Loucy (cell line): ENCODE data around the gene ENOX1.

ENCODE experiments used
- H2AFZ ChIP-seq: fragments of 200-600 bp; sonication (generic); 2 replicates; pipeline ENCODE4 v1.6.0; 2016; ENCODE audit warnings: antibody characterized with exemption, mild to moderate bottlenecking, low read length, moderate library complexity
- H3F3A ChIP-seq: fragments of 200-600 bp; 2 replicates; pipeline ENCODE4 v1.6.0; 2016; ENCODE audit warnings: antibody characterized with exemption, low read depth, mild to moderate bottlenecking
- H3K27me3 ChIP-seq: fragments of 200-600 bp; sonication (generic); 2 replicates; pipeline ENCODE4 v1.6.1; 2014; ENCODE audit warnings: low read length, mild to moderate bottlenecking; ENCODE audit not compliant: insufficient read depth, poor library complexity, severe bottlenecking
- H3K36me3 ChIP-seq: fragments of 200-600 bp; sonication (generic); 2 replicates; pipeline ENCODE4 v1.6.1; 2016; ENCODE audit warnings: low read length; ENCODE audit not compliant: insufficient read depth
- H3K4me1 ChIP-seq: fragments of 200-600 bp; sonication (generic); 2 replicates; pipeline ENCODE4 v1.5.1; 2014; ENCODE audit warnings: low read length, mild to moderate bottlenecking; ENCODE audit not compliant: insufficient read depth, poor library complexity, severe bottlenecking
- H3K4me2 ChIP-seq: fragments of 200-600 bp; sonication (generic); 2 replicates; pipeline ENCODE4 v1.6.0; 2014; ENCODE audit warnings: antibody characterized with exemption, low read length, low read depth, mild to moderate bottlenecking; ENCODE audit not compliant: poor library complexity, severe bottlenecking
- H3K4me3 ChIP-seq: fragments of 200-600 bp; sonication (generic); 2 replicates; pipeline ENCODE4 v1.5.1; 2014; ENCODE audit warnings: low read length, mild to moderate bottlenecking, mixed read lengths; ENCODE audit not compliant: poor library complexity, severe bottlenecking
- H3K79me2 ChIP-seq: fragments of 200-600 bp; sonication (generic); 2 replicates; pipeline ENCODE4 v1.6.1; 2014; ENCODE audit warnings: low read length; ENCODE audit not compliant: insufficient read depth
- H3K9ac ChIP-seq: fragments of 200-600 bp; sonication (generic); 2 replicates; pipeline ENCODE4 v1.6.0; 2014; ENCODE audit warnings: mild to moderate bottlenecking, low read depth, low read length, moderate library complexity; ENCODE audit not compliant: poor library complexity, severe bottlenecking
- H3K9me2 ChIP-seq: fragments of 200-600 bp; sonication (generic); replicated peaks from 2 replicates; pipeline ENCODE4 v1.6.1; 2016; ENCODE audit warnings: low read depth, low read length, mixed read lengths
- H3K9me3 ChIP-seq: fragments of 200-600 bp; sonication (generic); 2 replicates; pipeline ENCODE4 v1.6.1; 2014; ENCODE audit warnings: mild to moderate bottlenecking, antibody characterized with exemption, low read length, low read depth; ENCODE audit not compliant: insufficient read depth
- H4K20me1 ChIP-seq: fragments of 200-600 bp; sonication (generic); 2 replicates; pipeline ENCODE4 v1.6.0; 2014; ENCODE audit warnings: antibody characterized with exemption, low read length, mild to moderate bottlenecking; ENCODE audit not compliant: insufficient read depth, poor library complexity, severe bottlenecking
- EZH2phosphoT487 ChIP-seq: fragments of 200-600 bp; IDR thresholded peaks from 2 replicates; pipeline ENCODE4 v1.6.1; 2018; ENCODE audit warnings: antibody characterized with exemption, mild to moderate bottlenecking, moderate library complexity, borderline replicate concordance
- TF ChIP-seq, protein P1 (sequence below): fragments of 200-600 bp; sonication (generic); conservative IDR thresholded peaks from 2 replicates; pipeline ENCODE4 v1.5.1; 2014; ENCODE audit warnings: mild to moderate bottlenecking, antibody characterized with exemption, low read length

The ENOX1 gene

DNA sequence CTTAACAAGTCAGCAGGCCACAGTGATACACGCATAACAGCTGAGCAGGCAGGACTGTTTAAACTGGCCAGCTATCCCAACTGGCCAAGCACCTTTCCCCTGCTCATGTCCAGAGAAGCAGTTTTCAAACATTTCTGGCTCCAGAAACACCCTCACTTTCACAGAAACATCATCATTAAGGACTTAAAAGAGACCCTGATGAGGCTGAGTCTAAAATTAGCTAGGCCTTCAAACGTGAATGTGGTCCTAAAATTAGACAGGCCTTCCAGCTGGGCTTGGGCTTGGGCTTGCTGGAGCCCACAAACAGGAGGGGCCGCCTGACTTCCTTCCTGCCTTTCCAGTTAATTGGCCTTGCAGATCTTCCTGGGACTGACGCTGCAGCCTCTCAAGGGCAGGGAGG is 429.2 kb downstream of the ENOX1 start:
- no peaks in the 10 kb centered on the region for H4K20me1 ChIP-seq
- no peaks in the 10 kb centered on the region for H3K36me3 ChIP-seq
- no peaks in the 10 kb centered on the region for H3K9me3 ChIP-seq
- peak overlapping the region; percentile 36 for H3K4me2 ChIP-seq
- H3K79me2 ChIP-seq: no peaks in the 10 kb centered on the region
- H3K4me1 ChIP-seq: peaks cover 36% of the 10 kb centered on the region
- H3K4me3 ChIP-seq: no peak overlapping the region
- H3F3A ChIP-seq: no peaks in the 10 kb centered on the region
- H3K27me3 ChIP-seq: no peaks in the 10 kb centered on the region
- TF ChIP-seq EZH2phosphoT487: no peak
- TF ChIP-seq, protein P1, sequence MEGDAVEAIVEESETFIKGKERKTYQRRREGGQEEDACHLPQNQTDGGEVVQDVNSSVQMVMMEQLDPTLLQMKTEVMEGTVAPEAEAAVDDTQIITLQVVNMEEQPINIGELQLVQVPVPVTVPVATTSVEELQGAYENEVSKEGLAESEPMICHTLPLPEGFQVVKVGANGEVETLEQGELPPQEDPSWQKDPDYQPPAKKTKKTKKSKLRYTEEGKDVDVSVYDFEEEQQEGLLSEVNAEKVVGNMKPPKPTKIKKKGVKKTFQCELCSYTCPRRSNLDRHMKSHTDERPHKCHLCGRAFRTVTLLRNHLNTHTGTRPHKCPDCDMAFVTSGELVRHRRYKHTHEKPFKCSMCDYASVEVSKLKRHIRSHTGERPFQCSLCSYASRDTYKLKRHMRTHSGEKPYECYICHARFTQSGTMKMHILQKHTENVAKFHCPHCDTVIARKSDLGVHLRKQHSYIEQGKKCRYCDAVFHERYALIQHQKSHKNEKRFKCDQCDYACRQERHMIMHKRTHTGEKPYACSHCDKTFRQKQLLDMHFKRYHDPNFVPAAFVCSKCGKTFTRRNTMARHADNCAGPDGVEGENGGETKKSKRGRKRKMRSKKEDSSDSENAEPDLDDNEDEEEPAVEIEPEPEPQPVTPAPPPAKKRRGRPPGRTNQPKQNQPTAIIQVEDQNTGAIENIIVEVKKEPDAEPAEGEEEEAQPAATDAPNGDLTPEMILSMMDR: no peak
- no peaks in the 10 kb centered on the region for H3K9me2 ChIP-seq
- H2AFZ ChIP-seq: peak overlapping the region; percentile 4; the same call in 1 of the 2 replicates
- peak overlapping the region; percentile 23 for H3K9ac ChIP-seq

- Histone ChIP-seq H3K27me3 (no peaks in the 10 kb centered on the region), H3F3A (no peaks in the 10 kb centered on the region), H3K4me1 (peaks cover 28% of the 10 kb centered on the region), H2AFZ (peak overlapping the region; percentile 4), H3K36me3 (no peaks in the 10 kb centered on the region), H3K4me2 (peak overlapping the region; percentile 36), H3K79me2 (no peaks in the 10 kb centered on the region), H3K9me3 (no peaks in the 10 kb centered on the region), H3K9me2 (no peaks in the 10 kb centered on the region), H4K20me1 (no peaks in the 10 kb centered on the region), H3K4me3 (no peak overlapping the region), H3K9ac (peak overlapping the region; percentile 23)
- TF ChIP-seq EZH2phosphoT487: no peak
- TF ChIP-seq, protein P1: peak; percentile 33
Measured at GRCh38 chr13:43356567-43356966, 430.2 kb downstream of the ENOX1 start.

GRCh38 chr13:43355774-43356173 is 431.0 kb downstream of the ENOX1 start:
- Histone ChIP-seq H3K9ac (no peak overlapping the region), H3F3A (no peaks in the 10 kb centered on the region), H2AFZ (no peak overlapping the region), H3K9me3 (no peaks in the 10 kb centered on the region), H4K20me1 (no peaks in the 10 kb centered on the region), H3K4me2 (no peak overlapping the region), H3K4me1 (peaks cover 28% of the 10 kb centered on the region), H3K27me3 (no peaks in the 10 kb centered on the region), H3K79me2 (no peaks in the 10 kb centered on the region), H3K4me3 (no peak overlapping the region), H3K36me3 (no peaks in the 10 kb centered on the region), H3K9me2 (no peaks in the 10 kb centered on the region)
- TF ChIP-seq, protein P1: no peak
- no peak for TF ChIP-seq EZH2phosphoT487
